GM12874 (cell line): Measurements from ENCODE around the gene ATP6V1G1.

ENCODE experiments used
- CTCF ChIP-seq: IDR thresholded peaks from 2 replicates; pipeline ENCODE4 v1.5.1; 2011; ENCODE audit warnings: low read depth, mild to moderate bottlenecking, control low read depth, low read length, moderate library complexity; ENCODE audit not compliant: insufficient read depth

ATP6V1G1 gene

GRCh38 chr9:114619191-114619761 is 31.7 kb downstream of the ATP6V1G1 start:
- no peak for TF ChIP-seq CTCF

DNA sequence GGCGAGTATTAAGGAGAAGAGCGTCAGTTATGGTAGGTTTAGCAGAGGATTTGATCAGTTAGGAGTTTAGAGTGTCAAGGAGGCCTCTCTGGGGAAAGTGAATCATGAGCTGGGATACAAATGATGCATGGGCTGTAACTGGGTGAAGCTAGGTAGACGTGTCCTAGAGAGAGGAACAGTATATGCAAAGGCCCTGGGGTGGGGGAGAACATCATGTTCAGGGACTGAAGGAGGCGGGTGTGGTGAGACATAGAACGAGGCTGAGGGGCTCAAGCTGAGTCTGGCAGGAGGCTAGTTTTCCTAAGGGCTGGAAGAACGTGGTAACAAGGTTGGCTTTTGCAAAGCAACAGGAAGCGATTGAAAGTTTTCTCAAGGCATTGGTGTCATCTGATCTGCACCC is 34.0 kb downstream of the ATP6V1G1 start:
- TF ChIP-seq CTCF, result no peak

DNA sequence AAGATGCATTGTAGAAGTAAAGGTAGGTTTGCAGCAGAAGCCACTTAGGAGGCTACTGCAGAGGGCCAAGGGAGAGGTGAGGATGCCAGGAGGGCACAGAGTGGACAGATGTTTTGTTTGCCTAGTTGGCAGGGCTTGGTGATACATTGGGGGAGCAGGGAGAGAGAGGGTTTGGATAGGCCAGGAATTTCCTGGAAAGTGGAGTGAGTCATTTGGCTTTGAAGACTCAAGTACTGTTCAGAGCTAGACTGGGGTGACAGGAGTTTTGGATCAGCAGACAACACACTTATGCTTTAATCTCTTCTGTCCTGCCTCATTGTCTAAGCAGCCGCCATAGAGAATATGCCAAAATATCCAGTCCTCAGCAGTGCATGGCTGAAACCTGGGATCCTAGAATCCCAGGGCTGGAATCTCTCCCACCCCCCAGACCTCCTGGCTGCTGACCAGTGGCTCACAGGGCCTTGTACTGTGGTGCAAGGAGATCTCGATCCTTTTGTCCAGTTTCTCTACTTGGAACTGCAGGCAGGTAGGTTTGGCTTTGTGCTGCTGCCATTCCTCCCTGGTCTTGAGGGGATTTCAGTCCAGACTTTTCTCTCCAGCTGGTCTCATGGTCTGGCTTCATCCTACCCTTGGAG is 34.5 kb downstream of the ATP6V1G1 start:
- no peak for TF ChIP-seq CTCF

- TF ChIP-seq CTCF, result no peak
Measured at GRCh38 chr9:114624677-114625076, 37.1 kb downstream of the ATP6V1G1 start.

DNA sequence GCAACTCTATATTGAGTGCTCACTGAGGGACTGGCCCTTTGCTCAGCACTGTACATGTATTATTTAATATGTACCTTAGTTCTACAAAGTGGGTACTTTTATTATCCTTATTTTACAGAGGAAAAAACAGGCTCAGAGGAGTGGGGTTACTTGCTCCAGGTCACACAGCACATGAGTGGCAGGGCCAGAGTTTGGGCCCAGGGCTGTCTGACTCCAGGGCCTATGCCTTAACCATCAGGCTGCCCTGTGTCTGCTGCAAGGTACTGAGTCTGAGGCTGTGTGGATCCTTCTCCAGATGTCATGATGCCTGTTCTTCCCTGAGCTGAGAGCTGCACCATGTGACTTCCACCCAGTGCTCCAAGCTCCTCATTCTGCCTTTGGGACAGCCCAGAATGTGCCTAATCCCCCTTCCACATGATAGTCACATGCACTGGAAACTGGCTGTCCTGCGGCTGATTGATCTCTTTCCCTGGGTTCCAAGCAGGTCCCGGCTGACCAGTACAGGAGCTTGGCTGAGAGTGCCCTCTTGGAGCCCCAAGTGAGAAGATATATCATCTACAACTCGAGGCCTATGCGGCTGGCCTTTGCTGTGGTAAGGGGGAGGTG is 38.9 kb downstream of the ATP6V1G1 start:
- no peak for TF ChIP-seq CTCF

DNA sequence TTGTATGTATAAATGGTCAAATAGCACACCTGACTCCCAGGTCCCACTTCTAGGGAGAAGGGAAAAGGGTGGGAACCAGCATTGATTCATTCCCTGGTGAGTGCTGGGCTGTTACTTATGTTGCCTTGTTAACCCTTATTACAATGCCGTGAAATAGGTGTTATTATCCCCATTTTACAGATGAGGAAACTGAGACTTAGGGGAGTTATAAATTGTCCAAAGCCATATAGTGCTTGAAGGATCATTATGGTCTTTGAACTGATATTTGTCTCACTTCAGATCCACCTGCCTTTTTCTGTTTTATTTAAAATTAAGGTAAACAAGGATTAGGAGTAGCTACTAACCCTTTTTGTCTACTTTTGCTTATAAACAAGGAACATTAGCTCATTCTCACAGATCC is 40.0 kb downstream of the ATP6V1G1 start:
- TF ChIP-seq CTCF, result no peak

GRCh38 chr9:114629563-114630090 is 42.1 kb downstream of the ATP6V1G1 start:
- no peak for TF ChIP-seq CTCF
